Neural crest cell (in vitro differentiated cells): ENCODE measurements around the gene SYDE1. TPM values are rescaled to one million over a fixed set of nuclear protein-coding genes. Genes with fewer than 3 reads are reported as not detected.

Experiments used
- DNase-seq: peaks from one replicate; pipeline ENCODE4 v3.0.0; 2021; ENCODE audit warnings: low read depth, mixed read lengths, low spot score
- H3K27ac Mint-ChIP-seq: one replicate; pipeline ENCODE4 v1.8.0; 2021; ENCODE audit warnings: mild to moderate bottlenecking, mixed read lengths; ENCODE audit not compliant: unreplicated experiment
- H3K27me3 Mint-ChIP-seq: 2 replicates; pipeline ENCODE4 v1.8.0; 2021; ENCODE audit warnings: low read depth, mild to moderate bottlenecking, mixed read lengths
- H3K36me3 Mint-ChIP-seq: 2 replicates; pipeline ENCODE4 v1.8.0; 2021; ENCODE audit warnings: low read depth, mild to moderate bottlenecking, mixed read lengths
- H3K4me1 Mint-ChIP-seq: 2 replicates; pipeline ENCODE4 v1.8.0; 2021; ENCODE audit warnings: mixed read lengths
- H3K4me3 Mint-ChIP-seq: one replicate; pipeline ENCODE4 v1.8.0; 2021; ENCODE audit warnings: mild to moderate bottlenecking, mixed read lengths
- H3K9me3 Mint-ChIP-seq: 2 replicates; pipeline ENCODE4 v1.8.0; 2021; ENCODE audit warnings: mixed read lengths
- total RNA-seq: library from RNA; stranded (reverse); gene quantifications from 2 replicates; pipeline ENCODE4 v1.2.1, GENCODE V29; 2021
- TF ChIP-seq, protein P1 (sequence below): fragments of 200-600 bp; sonication (generic); conservative IDR thresholded peaks from 2 replicates; pipeline ENCODE4 v1.5.0; 2021; ENCODE audit warnings: antibody characterized with exemption, mild to moderate bottlenecking

Gene SYDE1
- total RNA-seq, 1 donor from 2014 or later, result 24.7 TPM

DNA sequence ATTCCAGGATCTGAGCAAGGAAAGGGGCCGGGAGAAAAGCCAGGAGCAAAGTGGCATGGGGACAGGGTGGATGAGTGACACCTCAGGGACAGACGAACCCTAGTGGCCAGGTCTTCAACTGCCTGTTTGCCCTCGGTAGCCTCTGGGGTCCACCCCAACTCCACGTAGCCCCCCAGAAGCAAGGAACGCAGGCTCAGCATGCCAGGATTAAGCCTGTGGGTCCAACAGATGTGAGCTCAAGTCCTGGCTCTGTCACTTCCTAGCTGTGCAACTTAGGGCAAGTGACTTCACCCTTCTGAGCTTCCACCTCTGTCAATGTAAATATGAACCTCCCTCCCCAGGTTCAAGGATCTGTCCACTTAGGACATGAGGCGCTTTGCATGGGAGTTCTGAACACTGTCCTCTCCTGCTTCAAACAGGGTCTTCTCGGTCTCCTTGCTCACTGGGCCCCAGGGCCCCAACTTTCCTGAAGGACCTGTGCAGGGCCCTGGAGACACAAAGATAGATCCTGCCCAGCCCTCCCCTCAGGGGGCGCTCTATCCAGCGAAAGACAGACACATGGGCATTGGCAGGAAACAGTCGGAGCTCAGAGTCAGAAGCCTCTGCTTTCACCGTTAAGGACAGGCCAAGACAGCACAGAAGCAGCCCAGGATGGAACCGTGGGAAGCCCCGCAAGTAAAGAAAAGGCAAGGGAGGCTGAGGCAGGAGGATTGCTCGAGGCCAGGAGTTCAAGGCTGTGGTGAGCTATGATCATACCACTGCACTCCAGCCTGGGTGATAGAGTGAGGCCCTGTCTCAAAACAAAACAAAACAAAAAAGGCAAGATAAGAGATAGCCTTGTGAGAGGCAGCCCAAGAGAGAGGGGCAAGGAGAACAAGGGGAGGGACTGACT lies 13.2 kb downstream of the SYDE1 start:
- Mint-ChIP-seq H3K27me3 (peaks cover 2% of the 10 kb centered on the region), H3K36me3 (peaks cover 20% of the 10 kb centered on the region), H3K27ac (no peak overlapping the region), H3K9me3 (no peaks in the 10 kb centered on the region), H3K4me3 (peak overlapping the region; percentile 64), H3K4me1 (peaks cover 14% of the 10 kb centered on the region)
- no peak for DNase-seq
- TF ChIP-seq, protein P1, sequence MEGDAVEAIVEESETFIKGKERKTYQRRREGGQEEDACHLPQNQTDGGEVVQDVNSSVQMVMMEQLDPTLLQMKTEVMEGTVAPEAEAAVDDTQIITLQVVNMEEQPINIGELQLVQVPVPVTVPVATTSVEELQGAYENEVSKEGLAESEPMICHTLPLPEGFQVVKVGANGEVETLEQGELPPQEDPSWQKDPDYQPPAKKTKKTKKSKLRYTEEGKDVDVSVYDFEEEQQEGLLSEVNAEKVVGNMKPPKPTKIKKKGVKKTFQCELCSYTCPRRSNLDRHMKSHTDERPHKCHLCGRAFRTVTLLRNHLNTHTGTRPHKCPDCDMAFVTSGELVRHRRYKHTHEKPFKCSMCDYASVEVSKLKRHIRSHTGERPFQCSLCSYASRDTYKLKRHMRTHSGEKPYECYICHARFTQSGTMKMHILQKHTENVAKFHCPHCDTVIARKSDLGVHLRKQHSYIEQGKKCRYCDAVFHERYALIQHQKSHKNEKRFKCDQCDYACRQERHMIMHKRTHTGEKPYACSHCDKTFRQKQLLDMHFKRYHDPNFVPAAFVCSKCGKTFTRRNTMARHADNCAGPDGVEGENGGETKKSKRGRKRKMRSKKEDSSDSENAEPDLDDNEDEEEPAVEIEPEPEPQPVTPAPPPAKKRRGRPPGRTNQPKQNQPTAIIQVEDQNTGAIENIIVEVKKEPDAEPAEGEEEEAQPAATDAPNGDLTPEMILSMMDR, result no peak

DNA sequence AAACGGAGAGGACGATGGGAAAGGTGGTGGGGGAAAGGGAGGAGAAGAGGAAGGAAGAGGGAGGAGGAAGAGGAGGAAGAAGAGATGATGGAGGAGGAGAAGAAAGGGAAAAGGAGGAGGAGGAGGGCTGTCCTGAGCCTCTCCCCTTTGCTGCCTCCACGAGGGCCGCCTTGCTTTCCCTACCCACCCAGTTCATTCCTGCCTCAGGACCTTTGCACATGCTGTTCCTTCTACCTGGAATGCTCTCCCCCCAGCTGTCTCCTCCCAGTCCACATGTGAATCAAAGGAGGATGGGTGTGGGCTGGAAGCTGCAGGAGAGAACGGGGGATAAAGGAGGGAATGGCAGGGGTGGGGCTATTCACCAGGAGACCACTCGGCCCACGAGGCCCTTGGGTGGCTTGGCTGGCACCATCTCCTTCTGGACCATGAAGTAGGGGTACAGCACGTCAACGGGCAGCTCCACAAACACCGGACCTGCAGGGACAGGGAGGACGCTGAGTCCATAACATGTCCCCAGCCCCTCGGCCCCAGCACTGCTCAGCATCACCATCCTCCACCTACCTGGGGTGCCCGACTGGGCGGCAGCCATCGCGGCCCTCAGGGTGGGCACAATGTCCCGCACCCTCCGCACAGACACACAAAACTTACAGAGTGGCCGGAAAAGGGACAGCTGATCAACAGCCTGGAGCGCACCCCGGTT lies 15.3 kb downstream of the SYDE1 start:
- Mint-ChIP-seq H3K27me3 (peaks cover 2% of the 10 kb centered on the region), H3K4me3 (peak overlapping the region; percentile 41), H3K4me1 (peaks cover 20% of the 10 kb centered on the region), H3K9me3 (no peaks in the 10 kb centered on the region), H3K27ac (no peak overlapping the region), H3K36me3 (peaks cover 20% of the 10 kb centered on the region)
- TF ChIP-seq, protein P1, result no peak
- no peak for DNase-seq

- TF ChIP-seq, protein P1, result no peak
- Mint-ChIP-seq H3K4me3 (peak overlapping the region; percentile 94), H3K27ac (no peak overlapping the region), H3K9me3 (no peaks in the 10 kb centered on the region), H3K27me3 (peaks cover 2% of the 10 kb centered on the region), H3K4me1 (peaks cover 20% of the 10 kb centered on the region), H3K36me3 (peaks cover 13% of the 10 kb centered on the region)
- no peak for DNase-seq
These were observed 16.1 kb downstream of the SYDE1 start for GRCh38 chr19:15123031-15123890.

GRCh38 chr19:15123900-15124299 lies 16.7 kb downstream of the SYDE1 start:
- DNase-seq, result no peak
- no peak overlapping the region for H3K27ac Mint-ChIP-seq
- H3K4me3 Mint-ChIP-seq, result peak overlapping the region; percentile 94
- H3K27me3 Mint-ChIP-seq, result peaks cover 2% of the 10 kb centered on the region
- H3K36me3 Mint-ChIP-seq, result peaks cover 7% of the 10 kb centered on the region
- H3K9me3 Mint-ChIP-seq, result no peaks in the 10 kb centered on the region
- TF ChIP-seq, protein P1, result no peak
- H3K4me1 Mint-ChIP-seq, result peaks cover 20% of the 10 kb centered on the region

DNA sequence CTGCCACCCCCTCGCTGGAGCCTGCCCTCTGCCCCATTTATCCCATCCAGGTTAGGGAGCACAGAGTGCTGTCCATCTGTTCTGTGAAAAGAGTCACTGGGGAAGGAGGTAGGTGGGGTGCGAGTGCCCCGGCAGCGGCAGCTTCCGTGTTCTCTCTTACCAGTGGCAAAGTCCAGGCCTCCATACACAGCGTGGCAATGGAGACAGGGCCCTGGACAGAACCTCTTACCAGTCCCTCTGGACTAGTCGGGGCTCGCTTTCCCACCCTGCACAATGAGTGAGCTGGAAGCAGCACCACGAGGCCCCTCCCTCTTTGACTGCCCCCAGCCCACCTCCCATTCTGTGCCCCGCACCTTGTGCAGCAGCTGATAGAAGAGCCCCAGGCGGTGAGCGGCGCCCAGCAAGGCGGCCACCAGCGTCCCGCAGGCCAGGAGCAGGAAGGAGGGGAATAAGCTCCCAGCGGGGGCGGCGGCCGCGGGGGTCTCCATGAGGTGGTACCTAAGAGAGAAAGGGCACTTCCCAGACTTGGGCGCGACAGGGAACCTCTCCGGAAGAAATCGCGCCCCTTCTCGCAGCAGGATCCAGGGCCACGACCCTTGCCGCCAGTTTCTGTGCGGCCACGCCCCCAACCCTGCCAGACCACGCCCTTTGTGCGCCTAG lies 17.5 kb downstream of the SYDE1 start:
- H3K4me1 Mint-ChIP-seq, result peaks cover 20% of the 10 kb centered on the region
- H3K27me3 Mint-ChIP-seq, result peaks cover 5% of the 10 kb centered on the region
- peak overlapping the region; percentile 93 for H3K27ac Mint-ChIP-seq
- no peaks in the 10 kb centered on the region for H3K9me3 Mint-ChIP-seq
- no peak for DNase-seq
- TF ChIP-seq, protein P1, result no peak
- peaks cover 7% of the 10 kb centered on the region for H3K36me3 Mint-ChIP-seq
- H3K4me3 Mint-ChIP-seq, result peak overlapping the region; percentile 94
